Panc1 (cell line): ENCODE data around the gene TPBG. TPM values are rescaled to one million over a fixed set of nuclear protein-coding genes. Genes with fewer than 3 reads are reported as not detected.

ENCODE experiments used
- ATAC-seq: fragments of 200-7000 bp; cut with Tn5 transposase; 2 replicates; pipeline ENCODE4 v1.9.1; 2020; ENCODE audit warnings: mild to moderate bottlenecking, moderate library complexity
- BruUV-seq: library from RNA; stranded (reverse); fragments of 400-500 nt; replicated peaks from 2 replicates; lab custom pipeline; 2021; lab: Mats Ljungman, UMichigan
- CTCF ChIA-PET: fragments of 300-600 bp; sonication (Branson Sonifier 250); formaldehyde crosslinking; loops from one replicate; lab custom pipeline; 2022; ENCODE audit warnings: antibody characterized with exemption; lab: Charles Lee
- POLR2A ChIA-PET: fragments of 300-600 bp; sonication (Branson Sonifier 250); formaldehyde crosslinking; loops from one replicate; lab custom pipeline; 2022; ENCODE audit warnings: antibody characterized with exemption; lab: Charles Lee
- DNase-seq: peaks from one replicate; pipeline ENCODE4 v3.0.0-alpha.2; 2010; ENCODE audit warnings: low read depth, low spot score
- H3K27ac ChIP-seq: 2 replicates; pipeline ENCODE4 v1.5.1; 2011; ENCODE audit warnings: mild to moderate bottlenecking, low read length, inconsistent platforms
- H3K27me3 ChIP-seq: fragments of 200-500 bp; sonication (Bioruptor generic); 2 replicates; pipeline ENCODE4 v1.6.0; 2014; ENCODE audit warnings: low read length, inconsistent platforms; ENCODE audit not compliant: control insufficient read depth, insufficient read depth
- H3K36me3 ChIP-seq: fragments of 200-500 bp; sonication (Bioruptor generic); 2 replicates; pipeline ENCODE4 v1.5.1; 2014; ENCODE audit warnings: inconsistent platforms, mild to moderate bottlenecking, low read length, moderate library complexity; ENCODE audit not compliant: control insufficient read depth, insufficient read depth
- H3K4me1 ChIP-seq: 2 replicates; pipeline ENCODE4 v1.5.1; 2011; ENCODE audit warnings: inconsistent platforms, mild to moderate bottlenecking, low read length, moderate library complexity; ENCODE audit not compliant: control insufficient read depth, insufficient read depth
- H3K4me3 ChIP-seq, 2 experiments: 2 replicates each; pipeline ENCODE4 v1.5.1; 2011 to 2012; ENCODE audit warnings: low read depth in 2 of 2, low read length in 2 of 2, mild to moderate bottlenecking in 2 of 2, inconsistent platforms in 1 of 2, moderate library complexity in 1 of 2
- H3K9me3 ChIP-seq: fragments of 200-500 bp; sonication (Bioruptor generic); 2 replicates; pipeline ENCODE4 v1.5.1; 2014; ENCODE audit warnings: low read depth, mild to moderate bottlenecking, inconsistent platforms, low read length, moderate library complexity; ENCODE audit not compliant: control insufficient read depth, insufficient read depth
- POLR2AphosphoS5 ChIP-seq: IDR thresholded peaks from 2 replicates; pipeline ENCODE4 v1.6.1; 2012; ENCODE audit warnings: mild to moderate bottlenecking, low read depth, low read length, moderate library complexity
- SIN3A ChIP-seq: IDR thresholded peaks from 2 replicates; pipeline ENCODE4 v1.6.1; 2012; ENCODE audit warnings: low read depth, mild to moderate bottlenecking, low read length, moderate library complexity, borderline replicate concordance; ENCODE audit not compliant: insufficient read depth
- TCF7L2 ChIP-seq: IDR thresholded peaks from 2 replicates; pipeline ENCODE4 v1.6.1; 2011; ENCODE audit warnings: mild to moderate bottlenecking, low read depth, low read length, inconsistent platforms
- in situ Hi-C: cut with HindIII; loops from 2 replicates; pipeline ENCODE4 v1.10.0; 2016; ENCODE audit warnings: low sequenced_read_pairs, low pct_unique_long_range_greater_than_20kb
- intact Hi-C: fragments of 100-400 bp; cut with micrococcal nuclease; formaldehyde crosslinking; loops from one replicate; pipeline ENCODE4 v1.10.0; 2022; ENCODE audit not compliant: unreplicated experiment
- total RNA-seq: library from RNA; stranded (reverse); gene quantifications from one replicate; pipeline ENCODE4 v1.2.1, GENCODE V29; 2021; ENCODE audit not compliant: unreplicated experiment
- TF ChIP-seq, protein P1 (sequence below), 2 experiments: IDR thresholded peaks; 2 replicates each; pipeline ENCODE4 v1.6.1; 2011 to 2012; ENCODE audit warnings: low read depth in 2 of 2, control low read depth in 1 of 2, low read length in 1 of 2, mild to moderate bottlenecking in 1 of 2, moderate library complexity in 1 of 2; ENCODE audit not compliant: insufficient read depth in 1 of 2
- TF ChIP-seq, protein P2 (sequence below): fragments of 450-650 bp; IDR thresholded peaks from 2 replicates; pipeline ENCODE4 v1.5.1; 2017; ENCODE audit warnings: mild to moderate bottlenecking

Gene TPBG
- total RNA-seq, 1 experiment from 2014 or later, result 84.1 TPM

DNA sequence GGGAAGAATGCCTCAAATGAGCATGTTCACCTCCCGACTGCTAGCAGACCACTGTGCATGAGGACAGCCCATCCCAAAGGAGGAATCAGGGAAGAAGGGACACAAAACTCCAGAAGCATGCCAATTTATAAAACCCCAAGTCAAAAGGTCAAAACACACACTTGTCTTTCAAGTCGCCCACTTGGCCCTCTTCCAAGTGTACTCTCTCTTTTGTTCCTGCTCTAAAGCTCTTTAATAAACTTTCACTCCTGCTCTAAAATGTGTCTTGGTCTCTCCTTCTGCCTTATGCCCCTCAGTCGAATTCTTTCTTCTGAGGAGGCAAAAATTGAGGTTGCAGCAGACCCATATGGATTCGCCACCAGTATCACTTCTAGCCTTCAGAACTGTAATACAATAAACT lies 33.9 kb upstream of the TPBG start:
- no peaks in the 10 kb centered on the region for H3K36me3 ChIP-seq
- no peaks in the 10 kb centered on the region for H3K27me3 ChIP-seq
- DNase-seq (no peak), ATAC-seq (no peak)
- no peaks in the 10 kb centered on the region for H3K4me1 ChIP-seq
- H3K9me3 ChIP-seq, result no peaks in the 10 kb centered on the region
- CTCF ChIA-PET, result no interaction called here
- in situ Hi-C loops, result no loop called here
- TF ChIP-seq TCF7L2, result no peak
- TF ChIP-seq, protein P1, sequence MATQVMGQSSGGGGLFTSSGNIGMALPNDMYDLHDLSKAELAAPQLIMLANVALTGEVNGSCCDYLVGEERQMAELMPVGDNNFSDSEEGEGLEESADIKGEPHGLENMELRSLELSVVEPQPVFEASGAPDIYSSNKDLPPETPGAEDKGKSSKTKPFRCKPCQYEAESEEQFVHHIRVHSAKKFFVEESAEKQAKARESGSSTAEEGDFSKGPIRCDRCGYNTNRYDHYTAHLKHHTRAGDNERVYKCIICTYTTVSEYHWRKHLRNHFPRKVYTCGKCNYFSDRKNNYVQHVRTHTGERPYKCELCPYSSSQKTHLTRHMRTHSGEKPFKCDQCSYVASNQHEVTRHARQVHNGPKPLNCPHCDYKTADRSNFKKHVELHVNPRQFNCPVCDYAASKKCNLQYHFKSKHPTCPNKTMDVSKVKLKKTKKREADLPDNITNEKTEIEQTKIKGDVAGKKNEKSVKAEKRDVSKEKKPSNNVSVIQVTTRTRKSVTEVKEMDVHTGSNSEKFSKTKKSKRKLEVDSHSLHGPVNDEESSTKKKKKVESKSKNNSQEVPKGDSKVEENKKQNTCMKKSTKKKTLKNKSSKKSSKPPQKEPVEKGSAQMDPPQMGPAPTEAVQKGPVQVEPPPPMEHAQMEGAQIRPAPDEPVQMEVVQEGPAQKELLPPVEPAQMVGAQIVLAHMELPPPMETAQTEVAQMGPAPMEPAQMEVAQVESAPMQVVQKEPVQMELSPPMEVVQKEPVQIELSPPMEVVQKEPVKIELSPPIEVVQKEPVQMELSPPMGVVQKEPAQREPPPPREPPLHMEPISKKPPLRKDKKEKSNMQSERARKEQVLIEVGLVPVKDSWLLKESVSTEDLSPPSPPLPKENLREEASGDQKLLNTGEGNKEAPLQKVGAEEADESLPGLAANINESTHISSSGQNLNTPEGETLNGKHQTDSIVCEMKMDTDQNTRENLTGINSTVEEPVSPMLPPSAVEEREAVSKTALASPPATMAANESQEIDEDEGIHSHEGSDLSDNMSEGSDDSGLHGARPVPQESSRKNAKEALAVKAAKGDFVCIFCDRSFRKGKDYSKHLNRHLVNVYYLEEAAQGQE (IDR thresholded peaks at IDR 0.05; ENCODE audit: insufficient read depth in 1 of 2, low read depth in 2 of 2, low read length in 1 of 2), result no peak
- no peak for TF ChIP-seq POLR2AphosphoS5
- TF ChIP-seq, protein P2, sequence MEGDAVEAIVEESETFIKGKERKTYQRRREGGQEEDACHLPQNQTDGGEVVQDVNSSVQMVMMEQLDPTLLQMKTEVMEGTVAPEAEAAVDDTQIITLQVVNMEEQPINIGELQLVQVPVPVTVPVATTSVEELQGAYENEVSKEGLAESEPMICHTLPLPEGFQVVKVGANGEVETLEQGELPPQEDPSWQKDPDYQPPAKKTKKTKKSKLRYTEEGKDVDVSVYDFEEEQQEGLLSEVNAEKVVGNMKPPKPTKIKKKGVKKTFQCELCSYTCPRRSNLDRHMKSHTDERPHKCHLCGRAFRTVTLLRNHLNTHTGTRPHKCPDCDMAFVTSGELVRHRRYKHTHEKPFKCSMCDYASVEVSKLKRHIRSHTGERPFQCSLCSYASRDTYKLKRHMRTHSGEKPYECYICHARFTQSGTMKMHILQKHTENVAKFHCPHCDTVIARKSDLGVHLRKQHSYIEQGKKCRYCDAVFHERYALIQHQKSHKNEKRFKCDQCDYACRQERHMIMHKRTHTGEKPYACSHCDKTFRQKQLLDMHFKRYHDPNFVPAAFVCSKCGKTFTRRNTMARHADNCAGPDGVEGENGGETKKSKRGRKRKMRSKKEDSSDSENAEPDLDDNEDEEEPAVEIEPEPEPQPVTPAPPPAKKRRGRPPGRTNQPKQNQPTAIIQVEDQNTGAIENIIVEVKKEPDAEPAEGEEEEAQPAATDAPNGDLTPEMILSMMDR, result no peak
- no peak for TF ChIP-seq SIN3A
- intact Hi-C loops, result no loop called here
- no TSS peak for BruUV-seq
- H3K27ac ChIP-seq, result no peak overlapping the region
- no peak overlapping the region for H3K4me3 ChIP-seq
- POLR2A ChIA-PET, result no interaction called here

DNA sequence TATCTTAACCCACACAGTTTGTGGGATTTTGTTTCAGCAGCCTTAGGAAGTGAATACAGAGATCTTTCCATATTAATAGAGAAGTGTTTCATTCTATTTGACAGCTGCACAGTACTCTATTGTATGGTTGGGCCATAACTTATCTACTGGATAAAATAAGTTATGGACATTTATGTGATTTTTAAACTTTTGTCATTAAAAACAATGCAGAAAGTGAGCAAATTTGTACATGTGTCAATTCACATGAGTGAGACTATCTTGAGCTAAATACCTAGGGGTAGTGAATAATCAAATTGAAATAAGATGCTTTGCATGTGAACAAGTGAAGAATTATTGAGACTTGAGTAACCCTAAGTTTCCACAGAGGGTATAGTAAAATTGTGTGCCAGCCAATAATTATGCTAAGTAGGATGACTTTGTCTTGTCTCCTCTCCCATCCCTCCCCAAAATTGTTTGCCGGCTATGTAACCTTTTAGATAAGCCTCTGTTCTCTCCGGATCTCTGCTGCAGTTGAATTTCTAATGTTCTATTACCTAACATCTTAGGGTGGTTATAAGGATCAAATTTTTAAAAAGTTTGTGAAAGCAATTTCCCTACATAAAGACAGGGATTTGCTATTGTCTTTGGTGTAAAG lies 33.3 kb upstream of the TPBG start:
- Histone ChIP-seq H3K36me3 (no peaks in the 10 kb centered on the region), H3K9me3 (no peaks in the 10 kb centered on the region), H3K4me1 (no peaks in the 10 kb centered on the region), H3K27me3 (no peaks in the 10 kb centered on the region), H3K27ac (no peak overlapping the region), H3K4me3 (no peak overlapping the region)
- CTCF ChIA-PET, result no interaction called here
- in situ Hi-C loops, result no loop called here
- DNase-seq (no peak), ATAC-seq (no peak)
- intact Hi-C loops, result no loop called here
- TF ChIP-seq POLR2AphosphoS5 (no peak), TCF7L2 (no peak), SIN3A (no peak)
- TF ChIP-seq, protein P2, result no peak
- TF ChIP-seq, protein P1 (IDR thresholded peaks at IDR 0.05; ENCODE audit: insufficient read depth in 1 of 2, low read depth in 2 of 2, low read length in 1 of 2), result no peak
- BruUV-seq, result no TSS peak
- POLR2A ChIA-PET, result no interaction called here
